ENCODE data around the gene ZNF662.

- TF ChIP-seq CTCF (conservative IDR thresholded peaks at IDR 0.05) (no peak), ZFX (IDR thresholded peaks at IDR 0.05) (no peak)
These were observed 6.9 kb upstream of the ZNF662 start for GRCh38 chr3:42898896-42899675.
